GM23338 (cell line): ENCODE measurements around the gene CCDC170. TPM values are rescaled to one million over a fixed set of nuclear protein-coding genes. Genes with fewer than 3 reads are reported as not detected.

Experiments used
- ATAC-seq: fragments of 200-7000 bp; cut with Tn5 transposase; 3 replicates; pipeline ENCODE4 v1.9.1; 2020
- DNase-seq: peaks from one replicate; pipeline ENCODE4 v3.0.0-alpha.2; 2015; ENCODE audit warnings: low spot score
- H2AFZ ChIP-seq: fragments of 200-600 bp; sonication (generic); 2 replicates; pipeline ENCODE4 v1.8.0; 2016; ENCODE audit warnings: antibody characterized with exemption, mild to moderate bottlenecking, moderate library complexity
- H3F3A ChIP-seq: fragments of 200-600 bp; sonication (generic); replicated peaks from 2 replicates; pipeline ENCODE4 v1.8.0; 2017; ENCODE audit warnings: antibody characterized with exemption, mixed run types, low read depth
- H3K27ac ChIP-seq: fragments of 200-600 bp; sonication (generic); 2 replicates; pipeline ENCODE4 v1.6.1; 2016; ENCODE audit warnings: low read depth
- H3K27me3 ChIP-seq: fragments of 200-600 bp; sonication (generic); 2 replicates; pipeline ENCODE4 v1.8.0; 2016; ENCODE audit warnings: mild to moderate bottlenecking, mixed run types, moderate library complexity; ENCODE audit not compliant: insufficient read depth
- H3K36me3 ChIP-seq: fragments of 200-600 bp; sonication (generic); 2 replicates; pipeline ENCODE4 v1.8.0; 2016; ENCODE audit warnings: mild to moderate bottlenecking; ENCODE audit not compliant: insufficient read depth
- H3K4me1 ChIP-seq: fragments of 200-600 bp; sonication (generic); 2 replicates; pipeline ENCODE4 v1.8.0; 2016; ENCODE audit warnings: mild to moderate bottlenecking, moderate library complexity; ENCODE audit not compliant: insufficient read depth
- H3K4me2 ChIP-seq: fragments of 200-600 bp; sonication (generic); 2 replicates; pipeline ENCODE4 v1.7.1; 2017; ENCODE audit warnings: mixed run types
- H3K4me3 ChIP-seq: fragments of 200-600 bp; sonication (generic); 2 replicates; pipeline ENCODE4 v1.6.1; 2016; ENCODE audit warnings: mixed run types
- H3K79me2 ChIP-seq: fragments of 200-600 bp; sonication (generic); replicated peaks from 2 replicates; pipeline ENCODE4 v1.8.0; 2017; ENCODE audit warnings: mild to moderate bottlenecking; ENCODE audit not compliant: insufficient read depth
- H3K9me2 ChIP-seq: fragments of 200-600 bp; sonication (generic); 2 replicates; pipeline ENCODE4 v1.8.0; 2017; ENCODE audit not compliant: insufficient read depth
- H4K20me1 ChIP-seq: fragments of 200-600 bp; sonication (generic); replicated peaks from 2 replicates; pipeline ENCODE4 v1.8.0; 2017; ENCODE audit warnings: mild to moderate bottlenecking; ENCODE audit not compliant: insufficient read depth
- H3K27ac Mint-ChIP-seq: 2 replicates; pipeline ENCODE4 v1.8.0; 2020; ENCODE audit warnings: inconsistent platforms, mild to moderate bottlenecking, moderate library complexity, mixed read lengths
- H3K27me3 Mint-ChIP-seq: 3 replicates; pipeline ENCODE4 v1.8.0; 2022; ENCODE audit warnings: low read depth, mild to moderate bottlenecking, moderate library complexity, mixed read lengths, inconsistent platforms; ENCODE audit not compliant: insufficient read depth, poor library complexity
- H3K36me3 Mint-ChIP-seq: 3 replicates; pipeline ENCODE4 v1.8.0; 2021; ENCODE audit warnings: low read depth, mild to moderate bottlenecking, inconsistent platforms, moderate library complexity, mixed read lengths
- H3K4me1 Mint-ChIP-seq: 3 replicates; pipeline ENCODE4 v1.8.0; 2020; ENCODE audit warnings: mild to moderate bottlenecking, inconsistent platforms, mixed read lengths
- H3K4me3 Mint-ChIP-seq: 3 replicates; pipeline ENCODE4 v1.8.0; 2021; ENCODE audit warnings: moderate library complexity, mild to moderate bottlenecking, inconsistent platforms, mixed read lengths
- H3K9me3 Mint-ChIP-seq: 3 replicates; pipeline ENCODE4 v1.8.0; 2020; ENCODE audit warnings: moderate library complexity, mild to moderate bottlenecking, inconsistent platforms, mixed read lengths
- CREB1 ChIP-seq: fragments of 250-450 bp; sonication (Bioruptor Pico); IDR thresholded peaks from 2 replicates; pipeline ENCODE4 v1.5.0; 2020; ENCODE audit warnings: low read depth, mild to moderate bottlenecking, moderate library complexity
- EZH2 ChIP-seq: fragments of 200-600 bp; sonication (generic); IDR thresholded peaks from one replicate; pipeline ENCODE4 v1.8.0; 2017; ENCODE audit warnings: antibody characterized with exemption, mild to moderate bottlenecking, low read depth; ENCODE audit not compliant: unreplicated experiment
- JUNB ChIP-seq: IDR thresholded peaks from one replicate; pipeline ENCODE4 v1.6.1; 2016; ENCODE audit warnings: antibody characterized with exemption; ENCODE audit not compliant: unreplicated experiment
- POLR2AphosphoS5 ChIP-seq: IDR thresholded peaks from 2 replicates; pipeline ENCODE4 v1.6.1; 2016; ENCODE audit warnings: antibody characterized with exemption, low read depth
- ZNF114 ChIP-seq: fragments of 250-450 bp; sonication (Bioruptor Pico); IDR thresholded peaks from 2 replicates; pipeline ENCODE4 v1.5.0; 2020; ENCODE audit warnings: mild to moderate bottlenecking, moderate library complexity
- polyA plus RNA-seq: library from polyadenylated mRNA; unstranded; fragments of >200 nt; fragmentation: Nextera tagmentation; extraction: Ambion mirVana; gene quantifications from 2 replicates; pipeline ENCODE4 v1.2.1, GENCODE V29; 2016
- total RNA-seq: library from RNA; depleted of rRNA; stranded (reverse); fragments of >200 nt; shearing (Covaris generic); gene quantifications from 2 replicates; pipeline ENCODE4 v1.2.3, GENCODE V29; 2014
- TF ChIP-seq, protein P1 (sequence below): IDR thresholded peaks from one replicate; pipeline ENCODE4 v1.6.1; 2018; ENCODE audit warnings: antibody characterized with exemption; ENCODE audit not compliant: unreplicated experiment
- TF ChIP-seq, protein P2 (sequence below): IDR thresholded peaks from 2 replicates; pipeline ENCODE4 v1.6.1; 2016; ENCODE audit warnings: antibody characterized with exemption

The CCDC170 gene
- total and polyA plus RNA-seq, 2 experiments from 2014 or later, result 0.18 TPM; not detected in 1

DNA sequence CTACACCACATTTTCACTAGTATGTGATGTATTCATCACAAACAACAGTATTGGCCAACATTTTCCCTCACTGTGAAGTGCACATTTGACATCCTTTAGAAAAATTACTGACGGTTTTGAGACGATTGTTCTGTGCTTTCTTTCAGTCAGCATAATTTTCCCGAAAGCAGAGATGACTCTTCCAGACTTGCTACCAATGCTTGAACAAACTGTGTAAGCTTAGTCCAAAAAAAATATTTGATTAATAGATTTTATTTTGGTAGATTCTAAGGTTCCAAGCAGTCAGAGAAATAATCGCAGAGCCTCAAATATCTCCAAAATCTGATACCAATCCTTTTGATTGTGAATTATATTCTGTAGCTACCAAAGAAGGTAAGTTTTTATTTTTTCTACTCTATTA lies 162.6 kb downstream of the CCDC170 start:
- Histone ChIP-seq H3K27me3 (no peaks in the 10 kb centered on the region), H3K4me3 (no peak overlapping the region), H3K4me1 (no peaks in the 10 kb centered on the region), H3K36me3 (no peaks in the 10 kb centered on the region), H3F3A (no peaks in the 10 kb centered on the region), H3K4me2 (no peak overlapping the region), H3K79me2 (no peaks in the 10 kb centered on the region), H3K27ac (no peak overlapping the region), H4K20me1 (no peaks in the 10 kb centered on the region), H3K9me2 (no peaks in the 10 kb centered on the region), H2AFZ (no peak overlapping the region)
- TF ChIP-seq ZNF114, result no peak
- no peak for TF ChIP-seq JUNB
- TF ChIP-seq POLR2AphosphoS5, result no peak
- TF ChIP-seq, protein P1, sequence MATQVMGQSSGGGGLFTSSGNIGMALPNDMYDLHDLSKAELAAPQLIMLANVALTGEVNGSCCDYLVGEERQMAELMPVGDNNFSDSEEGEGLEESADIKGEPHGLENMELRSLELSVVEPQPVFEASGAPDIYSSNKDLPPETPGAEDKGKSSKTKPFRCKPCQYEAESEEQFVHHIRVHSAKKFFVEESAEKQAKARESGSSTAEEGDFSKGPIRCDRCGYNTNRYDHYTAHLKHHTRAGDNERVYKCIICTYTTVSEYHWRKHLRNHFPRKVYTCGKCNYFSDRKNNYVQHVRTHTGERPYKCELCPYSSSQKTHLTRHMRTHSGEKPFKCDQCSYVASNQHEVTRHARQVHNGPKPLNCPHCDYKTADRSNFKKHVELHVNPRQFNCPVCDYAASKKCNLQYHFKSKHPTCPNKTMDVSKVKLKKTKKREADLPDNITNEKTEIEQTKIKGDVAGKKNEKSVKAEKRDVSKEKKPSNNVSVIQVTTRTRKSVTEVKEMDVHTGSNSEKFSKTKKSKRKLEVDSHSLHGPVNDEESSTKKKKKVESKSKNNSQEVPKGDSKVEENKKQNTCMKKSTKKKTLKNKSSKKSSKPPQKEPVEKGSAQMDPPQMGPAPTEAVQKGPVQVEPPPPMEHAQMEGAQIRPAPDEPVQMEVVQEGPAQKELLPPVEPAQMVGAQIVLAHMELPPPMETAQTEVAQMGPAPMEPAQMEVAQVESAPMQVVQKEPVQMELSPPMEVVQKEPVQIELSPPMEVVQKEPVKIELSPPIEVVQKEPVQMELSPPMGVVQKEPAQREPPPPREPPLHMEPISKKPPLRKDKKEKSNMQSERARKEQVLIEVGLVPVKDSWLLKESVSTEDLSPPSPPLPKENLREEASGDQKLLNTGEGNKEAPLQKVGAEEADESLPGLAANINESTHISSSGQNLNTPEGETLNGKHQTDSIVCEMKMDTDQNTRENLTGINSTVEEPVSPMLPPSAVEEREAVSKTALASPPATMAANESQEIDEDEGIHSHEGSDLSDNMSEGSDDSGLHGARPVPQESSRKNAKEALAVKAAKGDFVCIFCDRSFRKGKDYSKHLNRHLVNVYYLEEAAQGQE, result no peak
- TF ChIP-seq, protein P2, sequence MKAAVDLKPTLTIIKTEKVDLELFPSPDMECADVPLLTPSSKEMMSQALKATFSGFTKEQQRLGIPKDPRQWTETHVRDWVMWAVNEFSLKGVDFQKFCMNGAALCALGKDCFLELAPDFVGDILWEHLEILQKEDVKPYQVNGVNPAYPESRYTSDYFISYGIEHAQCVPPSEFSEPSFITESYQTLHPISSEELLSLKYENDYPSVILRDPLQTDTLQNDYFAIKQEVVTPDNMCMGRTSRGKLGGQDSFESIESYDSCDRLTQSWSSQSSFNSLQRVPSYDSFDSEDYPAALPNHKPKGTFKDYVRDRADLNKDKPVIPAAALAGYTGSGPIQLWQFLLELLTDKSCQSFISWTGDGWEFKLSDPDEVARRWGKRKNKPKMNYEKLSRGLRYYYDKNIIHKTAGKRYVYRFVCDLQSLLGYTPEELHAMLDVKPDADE, result no peak
- Mint-ChIP-seq H3K36me3 (peaks cover 7% of the 10 kb centered on the region; the same call in 2 of the 3 replicates), H3K27me3 (peaks cover 3% of the 10 kb centered on the region), H3K4me1 (peaks cover 3% of the 10 kb centered on the region; the same call in 2 of the 3 replicates), H3K27ac (no peak overlapping the region), H3K9me3 (peaks cover 18% of the 10 kb centered on the region), H3K4me3 (no peak overlapping the region)
- DNase-seq (no peak), ATAC-seq (no peak)

DNA sequence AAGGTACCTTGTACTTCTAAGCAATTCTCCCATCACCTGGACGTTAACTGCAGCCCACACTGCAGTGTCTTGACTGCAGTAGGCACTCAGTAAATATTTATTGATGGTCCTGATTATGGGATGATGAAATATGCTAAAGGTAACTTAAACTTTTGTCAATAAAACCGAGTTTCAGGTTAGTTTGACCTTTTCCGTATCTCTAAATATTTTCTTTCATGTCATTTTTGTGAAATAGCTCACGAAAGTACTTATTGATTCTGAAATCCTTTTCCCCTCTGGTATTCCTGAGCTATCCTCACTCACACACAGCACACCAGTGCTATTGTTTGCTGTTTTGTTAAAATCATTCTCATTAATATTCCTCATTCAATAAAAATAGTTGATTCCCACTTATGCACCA lies 164.3 kb downstream of the CCDC170 start:
- H3K4me3 ChIP-seq, result no peak overlapping the region
- Mint-ChIP-seq H3K9me3 (peaks cover 18% of the 10 kb centered on the region), H3K36me3 (peaks cover 7% of the 10 kb centered on the region; the same call in 2 of the 3 replicates), H3K4me3 (no peak overlapping the region), H3K27ac (no peak overlapping the region), H3K27me3 (no peaks in the 10 kb centered on the region), H3K4me1 (no peaks in the 10 kb centered on the region)
- H3K4me2 ChIP-seq, result no peak overlapping the region
- H3F3A ChIP-seq, result no peaks in the 10 kb centered on the region
- no peak overlapping the region for H2AFZ ChIP-seq
- no peaks in the 10 kb centered on the region for H3K79me2 ChIP-seq
- no peaks in the 10 kb centered on the region for H4K20me1 ChIP-seq
- DNase-seq (no peak), ATAC-seq (no peak)
- H3K36me3 ChIP-seq, result no peaks in the 10 kb centered on the region
- no peaks in the 10 kb centered on the region for H3K9me2 ChIP-seq
- no peak overlapping the region for H3K27ac ChIP-seq
- no peaks in the 10 kb centered on the region for H3K4me1 ChIP-seq
- H3K27me3 ChIP-seq, result no peaks in the 10 kb centered on the region
- TF ChIP-seq, protein P1, result no peak
- no peak for TF ChIP-seq EZH2
- TF ChIP-seq CREB1 (CRISPR knock-in tag), result no peak
- TF ChIP-seq JUNB, result no peak
